B cell (primary cell): ENCODE results near the gene DNAJA2.

Source experiments
- EZH2 ChIP-seq: IDR thresholded peaks from 2 replicates; pipeline ENCODE4 v1.6.1; 2012; ENCODE audit warnings: borderline replicate concordance, low read depth, mild to moderate bottlenecking, moderate library complexity, low read length; ENCODE audit not compliant: insufficient read depth, poor library complexity, severe bottlenecking
- TF ChIP-seq, protein P1 (sequence below): fragments of 200-600 bp; IDR thresholded peaks from one replicate; pipeline ENCODE4 v1.8.0; 2022; ENCODE audit warnings: antibody characterized with exemption, mild to moderate bottlenecking

GRCh38 chr16:46986896-46987295 is 13.4 kb upstream of the DNAJA2 start:
- TF ChIP-seq, protein P1, sequence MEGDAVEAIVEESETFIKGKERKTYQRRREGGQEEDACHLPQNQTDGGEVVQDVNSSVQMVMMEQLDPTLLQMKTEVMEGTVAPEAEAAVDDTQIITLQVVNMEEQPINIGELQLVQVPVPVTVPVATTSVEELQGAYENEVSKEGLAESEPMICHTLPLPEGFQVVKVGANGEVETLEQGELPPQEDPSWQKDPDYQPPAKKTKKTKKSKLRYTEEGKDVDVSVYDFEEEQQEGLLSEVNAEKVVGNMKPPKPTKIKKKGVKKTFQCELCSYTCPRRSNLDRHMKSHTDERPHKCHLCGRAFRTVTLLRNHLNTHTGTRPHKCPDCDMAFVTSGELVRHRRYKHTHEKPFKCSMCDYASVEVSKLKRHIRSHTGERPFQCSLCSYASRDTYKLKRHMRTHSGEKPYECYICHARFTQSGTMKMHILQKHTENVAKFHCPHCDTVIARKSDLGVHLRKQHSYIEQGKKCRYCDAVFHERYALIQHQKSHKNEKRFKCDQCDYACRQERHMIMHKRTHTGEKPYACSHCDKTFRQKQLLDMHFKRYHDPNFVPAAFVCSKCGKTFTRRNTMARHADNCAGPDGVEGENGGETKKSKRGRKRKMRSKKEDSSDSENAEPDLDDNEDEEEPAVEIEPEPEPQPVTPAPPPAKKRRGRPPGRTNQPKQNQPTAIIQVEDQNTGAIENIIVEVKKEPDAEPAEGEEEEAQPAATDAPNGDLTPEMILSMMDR: no peak
- TF ChIP-seq EZH2: no peak
